Epithelial cell of prostate (primary cell): Measurements from ENCODE around the gene SOX2.

ENCODE experiments used
- DNase-seq: peaks from one replicate; pipeline ENCODE4 v3.0.0-alpha.2; 2011; ENCODE audit warnings: low read depth, low spot score
- H3K27ac ChIP-seq: fragments of 450-650 bp; 2 replicates; pipeline ENCODE4 v1.5.1; 2017; ENCODE audit warnings: mild to moderate bottlenecking

The SOX2 gene

DNA sequence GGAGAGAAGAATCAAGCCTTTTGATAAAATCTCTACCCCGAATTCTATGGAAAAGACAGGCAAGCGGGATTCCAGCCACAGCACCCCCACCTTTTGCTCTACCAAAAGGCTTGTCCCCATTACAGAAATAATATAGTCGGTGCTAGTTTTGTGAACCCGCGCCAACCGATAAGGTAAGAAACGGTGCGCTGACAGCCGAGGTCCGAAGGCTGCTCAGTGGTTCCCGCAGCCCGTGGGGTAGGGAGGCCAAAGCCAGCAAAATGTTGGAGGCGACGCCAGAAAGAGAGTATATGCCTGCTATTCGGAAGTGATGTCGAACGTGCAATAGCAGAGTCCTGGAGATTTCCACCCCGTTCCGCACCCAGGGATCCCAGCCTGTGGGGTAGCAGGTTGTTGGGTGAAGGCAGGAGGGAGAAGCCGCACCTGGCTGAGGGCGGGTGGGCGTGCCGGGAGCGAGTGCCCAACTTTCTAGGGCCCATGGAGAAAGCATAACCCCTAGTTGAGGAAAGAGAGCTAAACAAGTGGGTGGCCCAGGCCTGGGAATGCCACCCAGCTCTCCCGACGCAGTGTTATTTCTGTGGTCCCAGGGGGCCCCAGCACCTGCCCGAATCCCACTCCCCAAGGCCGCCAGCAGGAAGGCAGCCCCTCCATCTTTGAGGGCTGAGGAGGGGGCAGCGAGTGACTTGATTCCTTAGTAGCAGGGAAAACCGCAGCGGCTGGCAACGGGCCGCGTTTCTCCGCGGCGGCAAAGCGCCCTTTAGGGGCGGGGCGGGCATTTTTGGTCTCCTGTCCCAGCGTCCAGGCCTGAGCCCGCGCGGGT, 7.9 kb upstream of the SOX2 start:
- H3K27ac ChIP-seq, result no peak overlapping the region
- DNase-seq, result no peak

DNA sequence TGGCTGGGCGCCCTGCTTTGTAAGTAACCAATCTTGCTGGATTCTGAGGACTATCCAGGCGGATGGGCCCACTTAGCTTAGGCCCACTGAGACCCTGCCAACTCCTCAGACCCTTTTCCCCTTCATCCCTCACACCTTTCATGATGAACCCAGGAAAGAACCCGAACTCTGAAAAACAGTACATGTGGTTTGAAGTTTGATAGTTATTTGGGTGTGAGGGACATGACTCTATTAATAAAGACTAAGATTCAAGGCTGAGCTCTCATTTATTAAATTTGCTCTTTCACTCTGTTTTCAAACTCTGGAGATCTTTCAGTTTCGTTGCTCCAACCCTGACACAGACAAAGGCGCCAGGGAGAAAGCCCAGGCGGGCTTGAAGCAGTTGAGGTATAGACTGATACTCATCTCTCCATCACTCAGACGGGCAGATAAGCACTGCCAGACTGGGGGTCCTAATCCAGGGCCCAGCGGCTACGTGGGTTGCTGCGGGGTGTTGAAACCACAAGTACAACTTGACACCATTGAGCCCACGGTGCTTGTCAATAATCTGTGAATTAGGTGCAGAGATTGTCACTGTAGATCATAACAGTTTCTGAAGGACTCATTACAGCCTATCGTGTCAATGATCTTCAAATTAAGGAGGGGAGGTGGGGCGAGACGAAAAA, 7.2 kb upstream of the SOX2 start:
- no peak for DNase-seq
- no peak overlapping the region for H3K27ac ChIP-seq

DNA sequence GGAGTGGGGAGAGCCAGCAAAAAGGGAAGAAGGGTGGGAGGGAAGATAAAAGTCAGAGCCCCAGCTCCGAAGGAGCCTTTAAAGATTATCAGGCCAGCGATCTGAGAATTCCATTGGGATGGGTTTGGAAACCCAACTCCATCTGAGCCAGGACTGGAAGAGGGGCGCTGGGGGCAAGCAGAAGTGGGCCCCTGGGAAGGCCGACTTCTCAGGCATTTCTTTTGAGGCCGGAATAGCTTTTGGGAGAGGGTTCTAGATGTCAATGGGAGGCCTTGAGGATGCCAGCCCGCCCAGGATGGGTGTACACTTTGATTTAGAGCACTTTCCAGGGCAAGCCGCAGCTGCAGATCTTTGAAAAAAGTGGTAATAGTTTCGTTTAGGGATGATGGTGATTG, 6.6 kb upstream of the SOX2 start:
- no peak overlapping the region for H3K27ac ChIP-seq
- no peak for DNase-seq

DNA sequence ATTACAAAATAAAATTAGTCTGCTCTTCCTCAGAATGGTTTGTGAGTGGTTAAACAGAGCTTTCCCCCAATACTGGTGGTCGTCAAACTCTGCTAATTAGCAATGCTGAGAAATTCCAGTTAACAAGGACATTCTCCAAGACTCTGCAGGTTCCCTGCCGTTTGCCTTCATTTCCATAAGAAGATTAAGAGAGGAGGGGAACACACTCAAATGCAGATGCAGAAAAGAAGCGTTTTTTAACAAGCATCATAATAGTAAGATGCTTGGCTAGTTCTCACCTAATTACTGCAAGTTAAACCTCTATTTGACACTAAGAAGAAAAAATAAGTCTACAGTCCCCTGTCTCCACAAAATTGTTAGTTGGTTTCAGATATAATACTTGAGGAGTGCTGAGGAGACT, 3.7 kb upstream of the SOX2 start:
- no peak for DNase-seq

DNA sequence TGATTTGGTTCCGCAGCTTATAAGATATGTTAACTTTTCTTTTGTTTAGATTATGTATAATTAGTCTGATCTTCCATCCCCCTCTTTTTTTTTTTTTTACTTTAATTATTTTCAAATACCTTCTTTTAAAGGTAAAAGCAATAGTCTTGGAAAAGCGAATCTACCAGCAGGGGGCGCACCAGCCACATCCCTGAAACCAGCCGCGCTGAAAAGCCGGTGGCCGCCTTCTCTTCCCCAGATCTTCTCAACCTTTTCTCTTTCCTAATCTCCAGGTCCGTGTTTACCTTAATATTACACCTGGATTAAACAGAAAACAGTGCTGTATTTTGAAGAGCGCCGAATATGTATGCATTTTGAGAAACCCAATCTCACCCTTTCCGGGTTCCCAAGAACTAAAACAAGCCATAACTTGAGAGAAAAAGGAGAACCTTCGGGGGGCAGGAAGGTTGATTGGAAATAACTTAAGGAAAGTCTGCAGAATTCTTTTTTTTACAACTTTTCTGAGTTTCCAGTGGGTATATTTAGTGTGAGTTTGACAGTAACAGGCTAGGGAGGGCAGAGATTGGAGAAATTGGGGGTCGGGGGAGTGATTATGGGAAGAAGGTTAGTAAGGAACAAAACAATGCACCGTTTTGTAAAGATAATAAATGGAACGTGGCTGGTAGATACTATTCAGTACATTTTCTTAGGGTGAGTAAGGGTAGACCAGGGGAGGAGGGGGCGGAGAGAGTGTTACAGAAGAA, 2.0 kb upstream of the SOX2 start:
- peak overlapping the region; percentile 16 for H3K27ac ChIP-seq
- DNase-seq, result no peak

More for the DNA sequence above, 3.7 kb upstream of the SOX2 start:
- H3K27ac ChIP-seq, result no peak overlapping the region

DNA sequence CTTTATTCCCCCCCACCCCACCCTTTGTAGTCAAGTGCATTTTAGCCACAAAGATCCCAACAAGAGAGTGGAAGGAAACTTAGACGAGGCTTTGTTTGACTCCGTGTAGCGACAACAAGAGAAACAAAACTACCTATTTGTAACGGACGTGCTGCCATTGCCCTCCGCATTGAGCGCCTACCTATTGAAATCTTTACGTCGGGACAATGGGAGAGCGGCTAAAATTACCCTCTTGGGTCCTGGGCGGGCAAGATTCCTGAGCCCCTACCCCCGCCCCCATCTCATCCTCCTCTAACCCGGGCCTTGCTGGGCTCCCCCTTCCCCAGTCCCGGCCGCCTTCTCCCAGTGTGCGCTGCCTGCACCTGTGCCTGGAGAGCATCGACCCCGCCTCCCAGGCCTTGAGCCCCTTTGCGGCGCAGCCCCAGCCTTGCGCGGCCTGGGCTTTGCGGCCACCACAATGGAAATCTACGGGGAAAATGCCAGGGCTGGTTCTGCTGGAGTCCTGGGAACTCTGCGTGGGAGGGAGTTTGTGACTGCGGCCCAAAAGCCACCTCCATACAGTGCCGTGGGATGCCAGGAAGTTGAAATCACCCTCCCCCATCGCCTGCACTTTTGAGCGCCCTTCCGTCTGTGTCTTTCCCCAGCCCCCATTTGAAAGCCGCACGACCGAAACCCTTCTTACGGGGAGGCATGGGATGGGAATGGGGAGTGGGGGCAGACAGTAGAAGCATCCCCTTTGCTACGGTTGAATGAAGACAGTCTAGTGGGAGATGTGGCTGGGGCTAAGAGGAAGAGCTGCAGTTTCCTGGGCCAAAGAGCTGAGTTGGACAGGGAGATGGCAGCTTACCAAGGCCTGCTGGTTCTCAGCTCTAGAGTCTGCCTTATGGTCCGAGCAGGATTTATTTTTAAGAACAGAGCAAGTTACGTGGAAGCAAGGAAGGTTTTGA, 1.1 kb upstream of the SOX2 start:
- H3K27ac ChIP-seq, result peak overlapping the region; percentile 72
- DNase-seq, result no peak

DNA sequence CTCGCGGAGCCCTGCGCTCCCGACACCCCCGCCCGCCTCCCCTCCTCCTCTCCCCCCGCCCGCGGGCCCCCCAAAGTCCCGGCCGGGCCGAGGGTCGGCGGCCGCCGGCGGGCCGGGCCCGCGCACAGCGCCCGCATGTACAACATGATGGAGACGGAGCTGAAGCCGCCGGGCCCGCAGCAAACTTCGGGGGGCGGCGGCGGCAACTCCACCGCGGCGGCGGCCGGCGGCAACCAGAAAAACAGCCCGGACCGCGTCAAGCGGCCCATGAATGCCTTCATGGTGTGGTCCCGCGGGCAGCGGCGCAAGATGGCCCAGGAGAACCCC, 464 bp downstream of the SOX2 start:
- H3K27ac ChIP-seq, result peak overlapping the region; percentile 72
- DNase-seq, result no peak

DNA sequence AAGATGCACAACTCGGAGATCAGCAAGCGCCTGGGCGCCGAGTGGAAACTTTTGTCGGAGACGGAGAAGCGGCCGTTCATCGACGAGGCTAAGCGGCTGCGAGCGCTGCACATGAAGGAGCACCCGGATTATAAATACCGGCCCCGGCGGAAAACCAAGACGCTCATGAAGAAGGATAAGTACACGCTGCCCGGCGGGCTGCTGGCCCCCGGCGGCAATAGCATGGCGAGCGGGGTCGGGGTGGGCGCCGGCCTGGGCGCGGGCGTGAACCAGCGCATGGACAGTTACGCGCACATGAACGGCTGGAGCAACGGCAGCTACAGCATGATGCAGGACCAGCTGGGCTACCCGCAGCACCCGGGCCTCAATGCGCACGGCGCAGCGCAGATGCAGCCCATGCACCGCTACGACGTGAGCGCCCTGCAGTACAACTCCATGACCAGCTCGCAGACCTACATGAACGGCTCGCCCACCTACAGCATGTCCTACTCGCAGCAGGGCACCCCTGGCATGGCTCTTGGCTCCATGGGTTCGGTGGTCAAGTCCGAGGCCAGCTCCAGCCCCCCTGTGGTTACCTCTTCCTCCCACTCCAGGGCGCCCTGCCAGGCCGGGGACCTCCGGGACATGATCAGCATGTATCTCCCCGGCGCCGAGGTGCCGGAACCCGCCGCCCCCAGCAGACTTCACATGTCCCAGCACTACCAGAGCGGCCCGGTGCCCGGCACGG, 991 bp downstream of the SOX2 start:
- DNase-seq, result no peak

DNA sequence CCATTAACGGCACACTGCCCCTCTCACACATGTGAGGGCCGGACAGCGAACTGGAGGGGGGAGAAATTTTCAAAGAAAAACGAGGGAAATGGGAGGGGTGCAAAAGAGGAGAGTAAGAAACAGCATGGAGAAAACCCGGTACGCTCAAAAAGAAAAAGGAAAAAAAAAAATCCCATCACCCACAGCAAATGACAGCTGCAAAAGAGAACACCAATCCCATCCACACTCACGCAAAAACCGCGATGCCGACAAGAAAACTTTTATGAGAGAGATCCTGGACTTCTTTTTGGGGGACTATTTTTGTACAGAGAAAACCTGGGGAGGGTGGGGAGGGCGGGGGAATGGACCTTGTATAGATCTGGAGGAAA, 1.5 kb downstream of the SOX2 start:
- DNase-seq, result no peak
- H3K27ac ChIP-seq, result peak overlapping the region; percentile 72

More for the DNA sequence above, 991 bp downstream of the SOX2 start:
- H3K27ac ChIP-seq, result peak overlapping the region; percentile 72

DNA sequence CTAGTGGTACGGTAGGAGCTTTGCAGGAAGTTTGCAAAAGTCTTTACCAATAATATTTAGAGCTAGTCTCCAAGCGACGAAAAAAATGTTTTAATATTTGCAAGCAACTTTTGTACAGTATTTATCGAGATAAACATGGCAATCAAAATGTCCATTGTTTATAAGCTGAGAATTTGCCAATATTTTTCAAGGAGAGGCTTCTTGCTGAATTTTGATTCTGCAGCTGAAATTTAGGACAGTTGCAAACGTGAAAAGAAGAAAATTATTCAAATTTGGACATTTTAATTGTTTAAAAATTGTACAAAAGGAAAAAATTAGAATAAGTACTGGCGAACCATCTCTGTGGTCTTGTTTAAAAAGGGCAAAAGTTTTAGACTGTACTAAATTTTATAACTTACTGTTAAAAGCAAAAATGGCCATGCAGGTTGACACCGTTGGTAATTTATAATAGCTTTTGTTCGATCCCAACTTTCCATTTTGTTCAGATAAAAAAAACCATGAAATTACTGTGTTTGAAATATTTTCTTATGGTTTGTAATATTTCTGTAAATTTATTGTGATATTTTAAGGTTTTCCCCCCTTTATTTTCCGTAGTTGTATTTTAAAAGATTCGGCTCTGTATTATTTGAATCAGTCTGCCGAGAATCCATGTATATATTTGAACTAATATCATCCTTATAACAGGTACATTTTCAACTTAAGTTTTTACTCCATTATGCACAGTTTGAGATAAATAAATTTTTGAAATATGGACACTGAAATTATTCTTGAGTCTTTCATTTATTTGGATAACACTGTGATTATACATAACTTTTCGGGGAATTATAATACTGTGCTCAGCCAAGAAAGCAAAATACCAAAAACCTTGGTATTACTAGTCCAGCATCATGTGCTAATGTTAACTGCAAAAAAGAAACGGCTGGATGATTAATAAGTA, 2.2 kb downstream of the SOX2 start:
- H3K27ac ChIP-seq, result peak overlapping the region; percentile 72
- DNase-seq, result no peak

DNA sequence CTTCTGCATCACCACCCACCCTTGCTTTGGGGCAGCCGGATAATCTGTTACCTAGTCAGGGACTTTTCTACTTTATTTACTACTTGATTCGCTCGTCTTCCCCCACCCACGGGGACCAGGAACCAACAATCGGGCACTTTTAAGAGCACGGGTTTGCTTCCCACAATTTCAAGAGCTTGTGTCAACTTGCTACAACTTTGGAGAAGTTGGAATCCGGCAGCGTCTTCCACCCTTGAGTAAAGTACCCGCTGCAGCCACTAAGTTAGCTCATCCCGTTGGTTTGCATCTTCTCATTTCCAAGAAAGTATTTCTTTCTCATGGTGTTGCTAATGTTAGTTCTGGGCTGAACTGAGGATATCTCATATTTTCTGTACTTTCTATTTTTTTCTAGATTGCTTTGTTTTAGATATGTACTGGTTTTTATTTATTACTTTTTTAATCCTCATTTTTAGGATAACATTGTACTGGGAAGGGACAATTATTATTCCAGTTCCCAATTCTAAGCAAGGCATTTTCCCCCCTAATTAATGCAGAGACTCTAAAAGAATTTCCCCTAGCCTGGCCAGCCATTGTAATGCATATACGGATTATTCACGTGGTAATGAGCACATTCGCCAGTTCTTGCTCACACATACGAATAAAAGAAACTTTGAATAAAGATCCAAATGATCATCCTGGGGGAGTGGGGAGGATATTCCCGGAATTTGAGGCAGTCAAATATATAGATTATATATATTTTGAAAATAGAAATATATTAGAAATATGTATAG, 4.0 kb downstream of the SOX2 start:
- DNase-seq, result peak; percentile 45
- peak overlapping the region; percentile 72 for H3K27ac ChIP-seq

DNA sequence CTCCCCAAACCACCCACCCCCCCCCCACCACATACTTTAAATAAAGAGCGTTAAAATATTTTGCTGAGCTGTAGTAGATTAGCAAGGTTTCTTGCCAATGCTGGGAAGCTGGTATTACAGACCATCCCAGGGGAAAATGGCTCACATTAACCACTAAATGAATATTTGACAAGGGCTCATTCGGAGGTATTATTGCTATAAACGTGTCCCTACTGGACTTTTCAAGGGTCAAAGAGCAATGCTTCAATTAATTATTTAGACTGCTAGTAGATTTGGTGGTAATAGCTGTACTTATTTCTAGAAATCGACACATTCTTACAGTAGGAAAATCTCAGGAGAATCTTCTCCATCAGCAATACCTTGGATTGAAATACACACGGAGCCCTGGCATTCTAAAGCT, 5.2 kb downstream of the SOX2 start:
- peak overlapping the region; percentile 72 for H3K27ac ChIP-seq
- DNase-seq, result no peak

DNA sequence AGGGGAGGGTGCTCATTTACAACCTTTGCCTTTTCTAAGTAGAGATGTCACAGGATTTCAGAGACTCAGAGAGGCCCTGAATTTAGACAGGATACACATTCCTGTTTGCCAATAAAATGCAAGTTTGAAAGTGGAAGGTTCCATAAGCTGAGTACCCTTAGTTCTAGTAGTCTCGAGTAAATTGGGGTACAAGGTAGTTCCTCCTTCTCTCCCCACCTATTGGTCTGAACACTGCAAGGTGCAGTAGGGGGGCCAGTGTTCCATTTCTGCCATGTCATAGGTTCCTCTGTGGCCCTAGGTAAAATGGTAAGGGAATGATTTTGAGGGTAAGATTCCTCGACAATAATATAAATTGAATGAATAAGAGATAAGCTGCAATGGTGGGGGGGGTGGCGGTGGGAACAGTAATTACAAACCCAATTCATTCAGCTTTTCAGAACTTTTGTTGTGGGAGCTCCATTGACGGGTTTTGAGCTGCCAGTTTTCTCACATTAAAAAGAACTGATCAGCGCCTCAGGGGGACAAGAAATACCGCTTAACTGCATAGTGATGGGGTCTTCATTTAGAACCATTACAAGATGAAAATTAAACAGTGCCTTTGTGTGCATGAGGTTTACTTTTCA, 5.9 kb downstream of the SOX2 start:
- no peak for DNase-seq
- H3K27ac ChIP-seq, result peak overlapping the region; percentile 72

DNA sequence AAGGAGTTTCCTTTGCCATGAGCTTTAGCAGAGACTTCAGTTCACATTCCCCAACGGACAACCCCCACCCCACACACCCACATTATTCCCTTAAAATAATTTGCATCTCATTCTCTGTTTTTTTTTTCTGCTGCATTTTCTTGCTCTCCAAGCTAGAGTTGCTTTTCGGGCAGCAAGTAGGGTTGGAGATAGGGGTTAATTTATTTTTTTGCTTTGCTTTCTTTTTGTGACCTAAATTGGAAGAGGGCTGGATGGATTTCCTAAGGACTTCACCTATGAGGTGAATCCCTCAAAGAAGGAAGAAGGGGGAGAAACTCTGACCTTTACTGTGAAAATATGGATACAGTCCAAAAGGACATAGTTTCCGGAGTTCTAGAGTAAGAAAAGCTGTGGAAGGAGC, 6.6 kb downstream of the SOX2 start:
- H3K27ac ChIP-seq, result peak overlapping the region; percentile 38
- DNase-seq, result no peak

DNA sequence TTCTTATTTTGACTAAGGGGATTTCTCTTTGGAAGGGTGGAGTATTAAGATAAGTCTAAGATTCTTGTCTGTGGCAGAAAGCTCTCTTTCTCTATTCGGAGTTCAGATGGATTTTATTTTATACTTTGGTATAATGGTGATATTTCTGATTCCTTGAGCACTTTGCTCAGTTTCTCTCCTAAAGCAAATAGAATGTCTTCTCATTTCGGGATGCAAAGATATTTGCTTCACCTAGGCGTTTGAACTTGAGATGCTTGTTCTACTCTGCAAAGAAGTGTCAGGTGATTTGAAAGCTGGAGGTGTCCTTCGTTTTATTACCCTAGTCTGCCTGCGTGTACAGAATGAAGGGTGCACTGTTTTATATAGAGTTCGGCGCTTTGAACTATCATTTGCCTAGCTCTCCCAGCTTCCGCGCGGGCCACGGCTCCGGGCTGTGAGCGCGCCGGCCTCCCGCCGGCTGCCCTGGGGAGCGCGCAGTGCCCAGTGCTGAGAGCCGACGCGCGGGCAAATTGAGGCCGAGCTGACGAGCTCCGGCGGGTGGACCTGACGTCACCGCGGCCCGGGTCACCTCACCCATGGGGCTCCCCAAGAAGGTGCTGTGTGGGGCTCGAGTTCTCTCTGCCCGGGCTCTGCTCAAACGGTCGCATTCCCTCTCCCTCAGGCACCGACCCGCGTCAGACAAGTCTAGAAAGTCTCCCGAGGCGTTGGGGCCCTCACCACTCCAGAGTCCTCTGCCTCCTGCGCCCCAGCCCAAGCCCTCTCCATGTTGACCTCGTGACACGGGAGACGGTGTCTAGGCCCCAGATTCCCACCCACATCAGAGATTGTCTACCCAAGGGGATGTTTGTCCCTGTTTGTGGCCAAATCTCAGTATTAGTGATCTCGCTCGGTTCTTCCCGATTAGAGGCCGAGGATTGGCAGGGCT, 7.5 kb downstream of the SOX2 start:
- H3K27ac ChIP-seq, result peak overlapping the region; percentile 38
- no peak for DNase-seq

DNA sequence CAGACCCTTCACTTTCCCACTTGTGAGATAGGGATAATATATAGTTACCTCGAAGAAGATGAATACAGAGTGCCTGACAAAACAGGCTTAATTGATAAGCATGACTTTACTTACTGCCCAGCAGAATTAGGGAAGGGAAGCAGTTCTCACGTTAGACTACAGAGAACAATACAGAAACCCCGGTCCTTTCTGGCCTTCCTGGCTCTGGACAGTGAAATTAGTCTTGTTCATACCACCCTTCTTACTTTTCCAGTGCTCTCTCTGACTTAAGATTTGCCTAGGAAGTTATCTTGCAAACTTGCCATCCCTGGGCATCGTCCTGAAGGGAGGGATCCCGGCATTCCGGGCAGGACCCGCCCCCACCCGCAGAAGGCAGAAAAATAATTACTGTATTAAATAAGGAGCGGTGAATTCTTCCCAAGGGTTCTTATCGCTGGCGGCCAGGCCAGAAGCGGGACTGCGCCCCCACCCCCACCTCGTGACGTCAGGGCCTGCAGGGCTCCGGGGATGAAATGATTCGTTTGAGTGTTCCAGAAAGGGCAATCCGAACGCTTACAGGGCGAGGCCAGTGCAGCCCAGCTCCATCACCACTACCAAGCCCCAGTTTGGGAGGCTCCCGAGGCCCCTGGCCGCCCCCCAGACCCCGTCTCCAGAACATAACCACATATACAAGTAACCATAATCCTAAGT, 8.4 kb downstream of the SOX2 start:
- no peak for DNase-seq
- H3K27ac ChIP-seq, result peak overlapping the region; percentile 38
